Measurements from ENCODE around the gene CBY3. TPM values are rescaled to one million over a fixed set of nuclear protein-coding genes. Genes with fewer than 3 reads are reported as not detected.
"Not testable (repeated sequence)": the region's sequence is repeated elsewhere in the genome, so short reads cannot be mapped to it uniquely, and the experiment has no call there.

Gene CBY3
- not detected for total RNA-seq
- long read RNA-seq, donor 1, partial matches to known transcripts = 0 of 1 reads
- long read RNA-seq, donor 1, other reads (novel, unspliced or antisense) = 1 of 1 reads
- long read RNA-seq, donor 2, partial matches to known transcripts = 0 of 1 reads
- long read RNA-seq, donor 2, other reads (novel, unspliced or antisense) = 1 of 1 reads

DNA sequence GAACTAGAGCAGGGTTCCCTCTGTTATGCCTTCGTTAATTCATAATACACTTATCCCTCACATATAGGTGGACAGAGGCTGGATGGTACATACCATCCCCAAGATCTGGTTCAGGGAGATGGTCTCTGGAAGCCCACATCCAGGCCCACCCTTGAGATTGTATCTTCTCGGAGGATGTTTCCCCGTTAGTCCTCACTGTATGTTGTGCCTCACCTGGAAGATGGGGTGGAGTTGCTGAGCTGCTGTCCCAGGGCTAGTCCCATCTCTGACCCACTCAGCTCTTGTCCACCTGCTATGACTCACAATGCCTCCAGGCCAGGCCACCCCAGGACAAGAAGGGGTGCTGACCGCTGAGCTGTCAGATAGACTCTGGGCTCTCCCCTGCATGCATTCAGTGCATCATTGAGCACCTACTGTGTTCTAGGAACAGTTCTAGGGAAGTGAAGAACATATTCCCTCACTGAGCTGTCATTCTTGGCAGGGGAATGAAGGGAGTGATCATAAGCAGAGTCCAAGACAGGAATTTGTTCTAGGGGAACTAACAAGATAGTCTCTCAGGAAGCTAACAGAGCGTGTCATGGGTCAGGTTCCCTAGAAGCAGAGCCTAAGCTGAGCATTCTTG lies at the start of gene CBY3:
CBY3 (minus strand) TSS at position 255 of the 622 bp plus-strand sequence; CDS start at position 139, 116 bp downstream.
- DNase-seq (ENCODE audit: low spot score) = no peak
- intact Hi-C loops (cut with DNase I) = no loop called here

DNA sequence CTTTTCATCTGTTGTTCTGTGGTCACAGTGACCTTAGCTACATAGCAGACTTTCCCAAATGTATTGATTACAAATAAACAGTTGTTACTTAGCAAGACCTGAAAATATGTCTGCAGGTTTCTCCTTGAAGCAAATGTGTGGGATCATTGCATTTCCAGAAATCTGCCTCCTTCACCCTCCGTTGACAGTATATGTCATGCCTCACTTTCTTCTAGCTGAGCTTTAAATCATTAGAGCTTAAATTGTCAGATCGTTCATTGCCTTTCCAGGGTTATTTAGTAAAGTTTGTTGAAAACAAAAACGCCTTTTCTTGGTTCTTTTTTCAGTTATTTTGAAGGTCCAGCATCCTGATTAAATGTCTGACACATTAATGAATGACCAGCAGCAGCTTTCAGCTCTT lies 49.5 kb upstream of the CBY3 start:
- DNase-seq (ENCODE audit: low spot score) = no peak
- intact Hi-C loops (cut with DNase I) = no loop called here

DNA sequence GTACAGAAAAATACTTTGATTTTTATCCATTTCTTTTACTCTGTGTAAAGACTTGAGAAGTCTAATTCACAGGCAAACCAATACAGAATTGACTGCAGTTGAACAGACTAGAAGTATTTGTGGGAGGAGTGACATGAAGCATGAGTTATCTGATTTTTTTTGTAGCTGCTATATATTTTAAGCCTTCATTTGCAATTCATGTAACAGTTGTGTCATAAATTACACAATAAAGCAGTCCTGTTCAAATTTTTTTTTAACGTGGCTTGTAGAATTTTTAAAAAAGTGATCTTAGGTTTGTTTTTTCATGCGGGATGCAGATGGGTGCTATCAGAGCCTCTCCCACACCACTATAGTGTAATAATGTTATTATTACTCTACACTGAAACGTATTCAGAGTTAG lies 48.9 kb upstream of the CBY3 start:
- intact Hi-C loops (cut with DNase I) = loop anchor here in 1 of 2 donors (2.0 kb wide), 1 partner anchor 17 kb away; no protein-coding TSS in a partner anchor
- DNase-seq (ENCODE audit: low spot score) = no peak

DNA sequence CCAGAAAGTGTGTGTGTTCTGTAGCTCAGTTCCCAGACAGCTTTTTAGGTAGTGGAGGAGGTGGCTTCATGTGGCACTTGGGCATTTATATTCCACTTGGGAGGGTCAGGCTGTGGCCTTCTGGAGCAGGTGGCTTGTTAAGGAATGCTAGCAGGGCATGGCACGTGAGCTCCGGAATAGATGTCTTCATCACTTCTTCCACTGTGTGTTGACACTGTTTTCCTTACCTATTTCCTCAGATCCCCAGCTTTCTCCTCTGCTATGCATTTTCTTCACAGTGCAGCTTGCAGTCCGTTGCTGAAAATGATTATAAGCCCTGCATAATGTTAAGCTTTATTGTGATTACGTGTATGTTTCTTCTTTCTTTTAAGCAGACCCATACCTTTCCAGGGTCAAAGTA lies 48.5 kb upstream of the CBY3 start:
- intact Hi-C loops (cut with DNase I) = loop anchor here in 1 of 2 donors (2.0 kb wide), 1 partner anchor 17 kb away; no protein-coding TSS in a partner anchor
- no peak for DNase-seq (ENCODE audit: low spot score)

DNA sequence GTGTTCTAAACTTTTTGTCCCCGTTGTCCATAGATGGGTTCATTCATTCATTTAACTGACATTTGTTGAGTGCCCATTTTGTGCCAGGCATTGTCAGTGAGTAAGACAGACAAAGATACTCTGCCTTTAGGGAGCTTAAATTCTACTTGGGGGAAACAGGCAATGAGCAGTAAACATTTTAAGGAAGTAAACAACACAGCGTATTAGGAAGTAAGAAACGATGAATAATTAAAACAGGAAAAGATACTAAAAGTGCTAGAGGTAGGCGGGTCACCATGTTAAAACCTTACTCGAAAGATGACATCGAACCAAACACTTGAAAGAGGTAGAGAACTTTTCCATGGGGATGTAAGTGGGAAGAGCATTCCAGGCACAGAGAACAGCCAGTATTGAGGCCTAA lies 46.3 kb upstream of the CBY3 start:
- DNase-seq (ENCODE audit: low spot score) = no peak
- intact Hi-C loops (cut with DNase I) = no loop called here

DNA sequence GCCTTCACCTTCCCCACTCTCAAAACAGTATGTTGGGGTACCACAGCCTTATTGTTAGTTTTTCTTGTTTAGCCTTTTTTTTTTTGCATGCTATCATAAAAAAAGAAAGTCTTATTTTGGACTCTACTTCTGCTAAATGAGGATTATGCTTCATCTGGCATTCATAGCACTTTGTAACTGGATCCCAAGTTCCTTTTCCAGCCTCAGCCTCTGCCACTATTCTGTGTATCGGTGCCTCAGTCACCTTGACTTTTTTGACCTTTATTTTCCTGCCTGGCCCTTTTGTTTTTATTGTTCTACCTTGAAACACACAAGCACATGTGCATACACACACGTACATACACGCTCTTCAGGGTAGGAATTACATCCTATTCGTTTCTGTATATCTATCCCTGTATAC lies 43.3 kb upstream of the CBY3 start:
- intact Hi-C loops (cut with DNase I) = no loop called here
- DNase-seq (ENCODE audit: low spot score) = no peak

DNA sequence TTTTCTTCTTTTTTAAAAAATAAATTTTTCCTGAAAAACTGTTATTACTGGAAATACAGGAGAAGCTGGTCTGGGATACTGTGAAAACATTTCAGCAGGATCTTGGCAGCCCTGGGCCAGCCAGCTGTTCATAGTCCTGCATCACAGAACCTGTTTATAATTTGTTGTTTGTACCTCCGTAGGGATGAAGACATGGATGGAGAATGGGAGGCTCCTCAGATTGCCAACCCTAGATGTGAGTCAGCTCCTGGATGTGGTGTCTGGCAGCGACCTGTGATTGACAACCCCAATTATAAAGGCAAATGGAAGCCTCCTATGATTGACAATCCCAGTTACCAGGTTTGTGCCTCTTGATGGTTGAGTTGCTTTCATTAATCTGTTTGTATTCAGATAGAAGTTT lies 39.4 kb upstream of the CBY3 start:
- DNase-seq (ENCODE audit: low spot score) = peak; percentile 32
- intact Hi-C loops (cut with DNase I) = no loop called here

DNA sequence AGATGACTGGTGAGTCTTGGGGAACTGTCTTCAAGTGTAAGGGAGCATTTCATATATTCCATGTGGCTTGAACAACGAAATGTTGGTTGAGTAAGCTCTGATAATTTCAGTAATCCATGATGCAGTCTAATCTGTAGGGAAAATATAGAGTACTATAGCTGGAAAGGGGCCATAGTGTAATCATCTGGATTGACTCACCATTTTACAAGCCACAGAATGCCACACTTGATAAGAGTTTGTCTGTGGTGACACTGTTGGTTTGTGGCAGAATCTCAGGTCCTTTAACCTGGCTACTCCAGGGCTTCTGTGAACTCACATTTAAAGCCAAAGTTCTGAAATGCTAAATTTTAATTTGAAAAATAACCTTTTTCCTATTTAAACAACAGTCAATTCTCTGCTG lies 35.5 kb upstream of the CBY3 start:
- intact Hi-C loops (cut with DNase I) = no loop called here
- DNase-seq (ENCODE audit: low spot score) = no peak

DNA sequence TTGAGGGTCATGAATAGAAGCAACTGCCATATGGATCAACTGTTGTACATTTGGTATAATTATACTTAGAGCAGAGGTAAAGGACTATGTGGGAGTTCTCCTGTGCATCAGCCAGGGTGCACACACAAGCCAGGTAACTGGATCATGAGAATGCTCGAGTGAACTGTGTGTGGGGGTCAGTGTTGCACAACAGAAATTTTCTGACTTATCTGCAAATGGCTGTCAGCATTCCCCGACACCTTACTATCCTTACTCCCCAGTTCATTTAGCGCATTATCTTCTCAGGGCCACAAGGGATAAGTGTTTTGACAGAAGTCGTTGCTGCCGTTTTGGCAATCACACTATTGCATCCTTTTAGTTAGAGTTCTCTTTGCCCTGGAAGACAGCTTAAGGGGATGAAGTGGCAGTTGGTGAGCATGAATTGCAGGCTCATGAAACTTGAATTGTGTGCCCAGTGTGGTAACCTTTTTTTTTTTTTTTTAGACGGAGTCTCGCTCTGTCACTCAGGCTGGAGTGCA lies 19.6 kb upstream of the CBY3 start:
- DNase-seq (ENCODE audit: low spot score) = peak; percentile 18
- intact Hi-C loops (cut with DNase I) = loop anchor here in 1 of 2 donors (5.0 kb wide), 1 partner anchor 38 kb away; no protein-coding TSS in a partner anchor

DNA sequence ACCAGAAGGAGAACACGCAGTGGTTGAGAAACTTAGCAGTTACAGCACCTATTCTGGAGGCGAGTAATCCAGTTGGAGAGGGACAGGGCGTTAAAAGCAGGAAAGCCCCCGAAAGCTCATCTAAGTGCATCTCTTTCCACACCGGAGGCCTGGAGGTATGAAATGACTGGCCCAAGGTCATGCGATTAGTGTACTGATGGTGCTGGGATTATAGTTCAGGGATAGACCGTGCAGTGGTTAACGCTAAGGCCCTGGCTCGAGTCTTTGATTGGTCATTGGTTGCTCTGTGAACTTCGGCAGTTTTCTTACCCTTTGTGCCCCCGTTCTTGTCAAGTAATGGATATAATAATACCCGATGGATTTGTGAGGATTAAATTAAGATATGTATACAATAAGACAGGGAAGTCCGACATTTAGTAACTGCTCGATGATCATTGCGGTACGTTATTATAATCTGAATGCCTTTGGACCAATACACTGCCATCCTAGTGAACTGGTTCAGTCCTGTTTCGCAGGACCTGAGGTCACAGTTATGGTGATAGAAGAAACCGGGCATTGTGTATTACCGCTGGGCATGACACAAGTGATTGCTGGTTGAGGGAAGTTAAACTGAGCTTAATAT lies 18.9 kb upstream of the CBY3 start:
- intact Hi-C loops (cut with DNase I) = loop anchor here in 1 of 2 donors (5.0 kb wide), 1 partner anchor 37 kb away; no protein-coding TSS in a partner anchor
- peak; percentile 24 for DNase-seq (ENCODE audit: low spot score)

DNA sequence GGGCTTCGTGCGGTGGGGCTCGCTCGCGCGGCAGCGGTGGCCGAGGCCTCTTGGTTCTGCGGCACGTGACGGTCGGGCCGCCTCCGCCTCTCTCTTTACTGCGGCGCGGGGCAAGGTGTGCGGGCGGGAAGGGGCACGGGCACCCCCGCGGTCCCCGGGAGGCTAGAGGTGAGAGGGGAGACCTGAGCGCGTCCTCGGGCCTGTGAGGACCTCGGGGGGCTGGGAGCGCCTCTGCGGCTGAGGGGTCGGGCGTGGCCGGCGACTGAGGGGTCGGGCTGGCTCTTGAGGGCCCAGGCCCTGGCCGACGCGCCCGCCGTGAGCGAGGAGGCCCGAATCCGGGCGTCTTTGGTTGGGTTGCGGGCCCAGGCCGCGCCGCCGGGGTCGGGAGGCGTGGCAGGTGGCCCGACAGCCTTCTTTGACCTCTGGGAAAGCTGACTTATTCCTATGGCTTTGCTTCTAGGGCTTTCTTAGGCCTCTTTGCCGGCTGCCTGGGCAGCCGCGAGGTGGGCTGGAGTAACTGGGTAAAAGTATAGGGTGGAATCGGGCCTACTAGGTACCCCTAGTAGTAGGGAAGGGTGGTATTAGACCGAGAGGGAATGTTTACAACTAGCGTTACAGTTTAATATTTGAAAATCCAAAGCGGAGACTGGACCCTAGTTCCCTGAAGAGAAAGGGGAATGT lies 18.2 kb upstream of the CBY3 start, which contains the start of gene CANX:
CANX (plus strand) TSS at position 33 of the 681 bp plus-strand sequence. CDS start 6,715 bp downstream, outside the sequence.
- no peak for DNase-seq (ENCODE audit: low spot score)

DNA sequence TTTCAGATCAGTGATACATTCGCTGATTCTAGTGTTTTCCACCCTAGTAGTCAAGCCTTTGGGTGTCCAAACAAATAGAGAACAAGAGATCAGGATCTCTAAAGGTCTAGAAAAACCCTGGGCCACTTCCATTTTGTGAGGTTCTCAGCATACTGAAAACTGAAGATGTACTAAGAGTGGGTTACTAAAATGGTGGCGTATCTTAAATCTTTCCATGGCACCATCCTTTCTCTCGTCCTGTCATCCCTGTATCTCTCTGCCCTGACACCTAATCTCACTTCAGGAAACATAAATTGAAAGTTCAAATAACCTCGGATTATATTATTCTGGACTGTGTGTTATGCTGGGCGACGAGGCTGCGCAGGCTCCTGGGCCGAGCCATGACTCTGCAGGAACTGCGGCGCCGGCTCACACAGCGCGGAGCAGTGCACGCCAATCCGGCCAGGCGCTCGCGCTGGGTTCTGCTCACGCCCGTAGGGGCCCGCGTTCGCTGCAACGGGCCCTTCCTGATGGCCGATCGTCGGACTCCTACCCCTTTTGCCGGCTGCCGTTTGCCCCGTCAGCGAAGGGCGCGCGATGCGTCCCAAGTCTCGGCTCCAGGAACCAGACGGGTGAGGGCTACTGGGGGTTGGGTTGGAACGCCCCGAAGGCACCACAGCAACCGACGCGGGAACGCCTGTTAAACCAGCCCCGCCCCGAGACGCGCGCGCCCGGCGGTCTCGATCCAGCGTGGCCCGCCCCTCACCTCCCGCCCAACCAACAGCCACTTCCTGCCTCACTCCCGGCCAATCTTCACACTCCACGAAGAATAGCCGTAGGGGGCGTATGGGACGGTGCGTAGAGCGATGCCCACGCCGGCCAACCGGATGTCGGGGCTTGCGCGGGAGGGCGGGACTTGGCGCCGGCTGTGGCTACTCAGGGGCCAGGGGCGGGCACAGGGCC lies 17.4 kb upstream of the CBY3 start:
- peak; percentile 100 for DNase-seq (ENCODE audit: low spot score)
- intact Hi-C loops (cut with DNase I) = no loop called here

More for the DNA sequence above, 18.2 kb upstream of the CBY3 start, which contains the start of gene CANX:
- intact Hi-C loops (cut with DNase I) = no loop called here

DNA sequence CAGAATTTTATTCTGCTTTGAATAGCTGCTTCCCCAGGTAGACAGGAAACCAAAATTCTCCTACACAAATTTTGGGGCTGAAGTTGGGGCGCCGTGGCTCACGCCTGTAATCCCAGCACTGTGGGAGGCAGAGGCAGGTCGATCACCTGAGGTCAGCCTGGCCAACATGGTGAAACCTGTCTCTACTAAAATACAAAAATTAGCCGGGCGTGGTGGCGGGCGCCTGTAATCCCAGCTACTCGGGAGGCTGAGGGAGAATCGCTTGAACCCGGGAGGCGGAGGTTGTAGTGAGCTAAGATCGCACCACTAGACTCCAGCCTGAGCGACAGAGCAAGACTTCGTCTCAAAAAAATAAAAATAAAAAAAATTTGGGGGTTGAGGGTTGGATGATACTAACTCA lies 16.7 kb upstream of the CBY3 start:
- intact Hi-C loops (cut with DNase I) = not testable (repeated sequence)
- peak; percentile 43 for DNase-seq (ENCODE audit: low spot score)

DNA sequence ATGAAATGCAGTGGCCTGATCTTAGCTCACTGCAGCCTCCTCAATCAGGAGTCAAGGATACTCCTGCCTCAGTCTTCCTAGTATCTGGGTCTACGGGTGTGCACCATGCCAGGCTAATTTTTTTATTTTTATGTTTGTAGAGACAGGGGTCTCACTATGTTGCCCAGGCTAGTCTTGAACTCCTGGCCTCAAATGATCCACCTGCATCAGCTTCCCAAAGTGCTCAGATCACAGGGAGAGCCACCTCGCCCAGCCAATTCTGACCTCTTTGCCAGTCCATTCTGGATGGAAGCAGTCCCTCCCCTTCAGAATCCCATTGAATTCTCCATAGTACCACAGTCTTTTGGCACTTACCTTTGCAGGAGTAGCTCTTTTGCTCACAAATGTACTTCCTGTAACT lies 16.3 kb upstream of the CBY3 start:
- DNase-seq (ENCODE audit: low spot score) = no peak
- intact Hi-C loops (cut with DNase I) = no loop called here

DNA sequence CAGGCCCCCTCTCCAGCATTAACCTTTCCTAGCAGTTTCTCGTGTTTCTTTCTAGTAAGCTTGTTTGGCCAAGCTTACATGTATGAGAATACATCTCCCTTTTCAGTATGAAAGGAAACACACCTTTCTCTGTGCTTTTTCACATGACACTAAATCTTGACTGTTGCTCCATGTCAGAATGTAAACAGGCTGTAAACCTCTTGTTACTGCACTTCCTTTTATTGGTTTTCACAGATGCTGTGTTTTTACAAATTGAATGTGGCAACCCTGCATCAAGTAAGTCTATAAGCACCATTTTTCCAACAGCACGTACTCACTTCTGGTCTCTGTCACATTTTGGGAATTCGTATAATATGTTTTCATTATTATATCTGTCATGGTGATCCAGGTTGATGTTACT lies 15.8 kb upstream of the CBY3 start:
- DNase-seq (ENCODE audit: low spot score) = no peak

DNA sequence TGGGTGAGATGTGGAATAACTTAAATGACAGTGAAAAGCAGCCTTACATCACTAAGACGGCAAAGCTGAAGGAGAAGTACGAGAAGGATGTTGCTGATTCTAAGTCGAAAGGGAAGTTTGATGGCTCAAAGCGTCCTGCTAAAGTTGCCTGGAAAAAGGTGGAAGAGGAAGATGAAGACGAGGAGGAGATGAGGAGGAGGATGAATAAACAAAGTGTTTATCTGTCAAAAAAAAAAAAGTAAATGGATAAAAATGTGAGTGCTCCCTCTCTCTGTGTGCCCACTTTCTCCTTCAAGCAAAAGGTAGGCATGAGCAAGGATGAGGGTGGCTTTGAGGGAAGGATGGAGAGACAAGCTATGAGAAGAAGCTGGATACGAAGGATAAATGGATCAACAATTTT lies 13.7 kb upstream of the CBY3 start:
- intact Hi-C loops (cut with DNase I) = loop anchor here in 1 of 2 donors (5.0 kb wide), 1 partner anchor 512 kb away; no protein-coding TSS in a partner anchor
- no peak for DNase-seq (ENCODE audit: low spot score)

More for the DNA sequence above, 15.8 kb upstream of the CBY3 start:
- intact Hi-C loops (cut with DNase I) = no loop called here

DNA sequence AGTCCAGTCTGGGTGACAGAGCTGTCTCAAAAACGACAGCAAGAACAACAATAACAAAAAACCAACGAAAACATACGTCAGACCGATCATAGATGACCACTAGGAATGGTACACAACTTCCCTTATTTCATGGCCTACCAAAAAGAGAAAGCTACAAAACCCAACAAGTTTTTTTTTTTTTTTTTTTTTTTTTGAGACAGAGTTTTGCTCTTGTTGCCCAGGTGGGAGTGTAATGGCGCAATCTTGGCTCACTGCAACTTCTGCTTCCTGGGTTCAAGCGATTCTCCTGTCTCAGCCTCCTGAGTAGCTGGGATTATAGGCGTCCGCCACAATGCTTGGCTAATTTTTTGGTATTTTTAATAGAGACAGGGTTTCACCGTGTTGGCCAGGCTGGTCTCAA lies 8.4 kb upstream of the CBY3 start:
- DNase-seq (ENCODE audit: low spot score); intact Hi-C loops (cut with DNase I): not testable (repeated sequence)

DNA sequence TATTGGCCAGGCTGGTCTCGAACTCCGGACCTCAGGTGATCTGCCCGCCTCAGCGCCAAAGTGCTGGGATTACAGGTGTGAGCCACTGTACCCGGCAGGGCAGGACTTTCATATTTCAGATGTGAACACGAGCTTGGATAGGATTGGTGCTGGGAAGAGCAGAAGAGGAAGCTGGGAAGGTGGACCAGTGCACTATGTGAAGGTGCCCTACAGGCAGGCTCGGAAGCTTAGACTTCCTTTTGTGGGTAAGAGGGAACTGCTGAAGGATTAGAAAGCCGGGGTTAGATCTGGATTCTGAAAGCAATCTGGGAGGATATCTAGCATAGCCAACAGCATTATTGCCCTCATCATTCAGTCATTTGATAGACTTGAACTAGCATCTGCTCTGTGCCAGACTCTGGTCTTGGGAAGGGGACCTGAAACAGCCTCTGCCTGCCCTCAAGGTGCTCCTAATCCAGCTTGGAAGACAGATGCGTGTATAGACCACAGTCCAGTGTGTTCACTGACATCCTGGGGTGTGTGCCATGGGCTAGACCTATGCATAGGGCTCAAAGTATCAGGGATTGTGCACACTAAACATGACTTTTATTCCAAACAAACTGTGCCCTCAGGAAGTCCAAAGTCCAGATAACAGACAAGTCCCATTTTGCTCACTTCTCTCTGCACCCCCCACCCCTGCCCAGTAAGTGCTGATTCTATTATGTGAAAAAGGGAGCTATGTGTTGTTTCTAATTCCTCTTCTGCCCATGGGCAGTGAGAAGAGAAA lies 637 bp downstream of the CBY3 start:
- intact Hi-C loops (cut with DNase I) = no loop called here

More for the DNA sequence above, 637 bp downstream of the CBY3 start:
- DNase-seq (ENCODE audit: low spot score) = no peak
